Mesendoderm (in vitro differentiated cells): ENCODE results near the gene SCIN.

Experiments used
- DNase-seq: peaks from one replicate; pipeline ENCODE4 v3.0.0; 2013
- H2AK5ac ChIP-seq: 2 replicates; pipeline ENCODE4 v1.6.1; 2013; ENCODE audit warnings: low read length, inconsistent platforms
- H2BK120ac ChIP-seq: 2 replicates; pipeline ENCODE4 v1.6.1; 2013; ENCODE audit warnings: low read depth, mild to moderate bottlenecking, low read length, moderate library complexity, mixed read lengths
- H2BK15ac ChIP-seq: replicated peaks from 2 replicates; pipeline ENCODE4 v1.6.1; 2013; ENCODE audit warnings: low read depth, mild to moderate bottlenecking, moderate library complexity
- H2BK5ac ChIP-seq: 2 replicates; pipeline ENCODE4 v1.6.1; 2013; ENCODE audit warnings: low read length, inconsistent platforms
- H3K18ac ChIP-seq: 2 replicates; pipeline ENCODE4 v1.6.1; 2013; ENCODE audit warnings: mild to moderate bottlenecking, low read length, mixed read lengths
- H3K23ac ChIP-seq: one replicate; pipeline ENCODE4 v1.6.1; 2013; ENCODE audit warnings: low read length
- H3K27ac ChIP-seq: 2 replicates; pipeline ENCODE4 v1.5.1; 2013; ENCODE audit warnings: low read depth, mild to moderate bottlenecking, inconsistent platforms, low read length, moderate library complexity
- H3K27me3 ChIP-seq: 2 replicates; pipeline ENCODE4 v1.6.1; 2013; ENCODE audit warnings: low read length, control low read depth, mild to moderate bottlenecking, inconsistent platforms; ENCODE audit not compliant: insufficient read depth, poor library complexity
- H3K36me3 ChIP-seq: 2 replicates; pipeline ENCODE4 v1.6.1; 2013; ENCODE audit warnings: low read length, inconsistent platforms; ENCODE audit not compliant: control insufficient read depth, insufficient read depth
- H3K4ac ChIP-seq: one replicate; pipeline ENCODE4 v1.6.1; 2013; ENCODE audit warnings: low read depth, mild to moderate bottlenecking, low read length, moderate library complexity
- H3K4me1 ChIP-seq: 2 replicates; pipeline ENCODE4 v1.6.1; 2013; ENCODE audit warnings: low read depth, low read length, inconsistent platforms; ENCODE audit not compliant: control insufficient read depth
- H3K4me2 ChIP-seq: 2 replicates; pipeline ENCODE4 v1.6.1; 2013; ENCODE audit warnings: low read length
- H3K4me3 ChIP-seq: 2 replicates; pipeline ENCODE4 v1.5.1; 2013; ENCODE audit warnings: mild to moderate bottlenecking, low read length
- H3K56ac ChIP-seq: one replicate; pipeline ENCODE4 v1.6.1; 2013; ENCODE audit warnings: low read length
- H3K79me1 ChIP-seq: 2 replicates; pipeline ENCODE4 v1.6.1; 2013; ENCODE audit warnings: low read length, inconsistent platforms
- H3K79me2 ChIP-seq: 2 replicates; pipeline ENCODE4 v1.6.1; 2013; ENCODE audit warnings: mild to moderate bottlenecking, low read length; ENCODE audit not compliant: control insufficient read depth, insufficient read depth
- H3K9ac ChIP-seq: 2 replicates; pipeline ENCODE4 v1.6.1; 2013; ENCODE audit warnings: low read length, inconsistent platforms
- H4K5ac ChIP-seq: one replicate; pipeline ENCODE4 v1.6.1; 2013; ENCODE audit warnings: low read length
- H4K8ac ChIP-seq: one replicate; pipeline ENCODE4 v1.6.1; 2013; ENCODE audit warnings: low read depth, mild to moderate bottlenecking, control low read depth, low read length, moderate library complexity
- WGBS: extraction: QIAGEN DNeasy Blood & Tissue Kit; methylation state at CpG from one replicate; pipeline ENCODE4 v1.1.7; 2013; ENCODE audit warnings: low lambda C conversion rate, missing lambda C conversion rate; ENCODE audit not compliant: insufficient coverage; ENCODE audit errors: extremely low coverage; 5-methylcytosine and 5-hydroxymethylcytosine counted together

The SCIN gene

DNA sequence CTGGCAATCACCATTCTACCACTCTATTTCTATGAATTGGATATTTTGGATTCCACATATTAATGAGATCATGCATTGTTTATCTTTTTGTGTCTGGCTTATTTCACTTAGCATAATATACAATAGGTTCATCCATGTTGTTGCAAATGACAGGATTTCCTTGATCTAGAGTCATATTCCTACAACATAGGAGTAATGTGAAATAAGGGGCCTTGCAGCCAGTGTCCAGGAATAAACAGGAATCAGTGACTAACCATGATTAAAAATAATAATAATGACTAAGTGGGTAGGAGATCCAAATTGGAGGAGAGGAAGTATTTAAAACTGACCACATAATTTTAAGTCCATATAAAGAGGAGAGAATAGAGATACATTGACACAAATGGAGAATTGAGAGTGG is 49.9 kb downstream of the SCIN start:
- Histone ChIP-seq H3K9ac (no peak overlapping the region), H4K8ac (no peak overlapping the region), H3K18ac (no peak overlapping the region), H3K4me3 (no peak overlapping the region), H3K4me2 (no peak overlapping the region), H3K4me1 (no peaks in the 10 kb centered on the region), H3K23ac (no peak overlapping the region), H3K27me3 (no peaks in the 10 kb centered on the region), H3K27ac (no peak overlapping the region), H3K79me1 (no peaks in the 10 kb centered on the region), H2BK5ac (no peak overlapping the region), H3K4ac (no peak overlapping the region), H2BK15ac (no peak overlapping the region), H3K56ac (no peak overlapping the region), H4K5ac (no peak overlapping the region), H3K36me3 (no peaks in the 10 kb centered on the region), H3K79me2 (no peaks in the 10 kb centered on the region), H2BK120ac (no peak overlapping the region), H2AK5ac (no peak overlapping the region)
- DNase-seq, result no peak

DNA sequence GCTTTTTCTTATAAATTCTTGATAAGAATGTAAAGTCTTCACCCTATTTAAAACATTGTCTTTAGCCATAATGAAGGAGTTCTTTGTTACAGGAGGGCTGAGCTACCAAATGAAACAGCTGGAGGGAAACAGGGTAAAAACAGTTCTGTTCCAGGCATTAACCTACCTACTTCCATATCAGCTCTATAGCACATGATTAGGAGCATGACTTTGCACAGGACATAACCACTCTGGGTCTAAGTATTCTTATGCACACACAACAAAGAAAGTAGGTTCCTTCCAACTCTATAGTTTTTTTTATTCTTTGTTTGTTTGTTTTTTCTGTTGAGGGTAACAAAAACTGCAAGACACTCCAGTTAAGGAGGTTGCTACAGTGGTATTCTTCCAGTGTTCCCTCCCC is 52.7 kb downstream of the SCIN start:
- H2AK5ac ChIP-seq, result no peak overlapping the region
- H3K4me3 ChIP-seq, result no peak overlapping the region
- no peaks in the 10 kb centered on the region for H3K4me1 ChIP-seq
- no peak overlapping the region for H3K27ac ChIP-seq
- H3K27me3 ChIP-seq, result no peaks in the 10 kb centered on the region
- H2BK120ac ChIP-seq, result no peak overlapping the region
- no peak overlapping the region for H2BK5ac ChIP-seq
- H3K18ac ChIP-seq, result no peak overlapping the region
- H4K8ac ChIP-seq, result no peak overlapping the region
- H3K4ac ChIP-seq, result no peak overlapping the region
- DNase-seq, result no peak
- H3K79me1 ChIP-seq, result no peaks in the 10 kb centered on the region
- H3K79me2 ChIP-seq, result no peaks in the 10 kb centered on the region
- H3K56ac ChIP-seq, result no peak overlapping the region
- H3K4me2 ChIP-seq, result no peak overlapping the region
- H3K9ac ChIP-seq, result no peak overlapping the region
- H2BK15ac ChIP-seq, result no peak overlapping the region
- H3K36me3 ChIP-seq, result no peaks in the 10 kb centered on the region
- no peak overlapping the region for H4K5ac ChIP-seq
- H3K23ac ChIP-seq, result no peak overlapping the region

DNA sequence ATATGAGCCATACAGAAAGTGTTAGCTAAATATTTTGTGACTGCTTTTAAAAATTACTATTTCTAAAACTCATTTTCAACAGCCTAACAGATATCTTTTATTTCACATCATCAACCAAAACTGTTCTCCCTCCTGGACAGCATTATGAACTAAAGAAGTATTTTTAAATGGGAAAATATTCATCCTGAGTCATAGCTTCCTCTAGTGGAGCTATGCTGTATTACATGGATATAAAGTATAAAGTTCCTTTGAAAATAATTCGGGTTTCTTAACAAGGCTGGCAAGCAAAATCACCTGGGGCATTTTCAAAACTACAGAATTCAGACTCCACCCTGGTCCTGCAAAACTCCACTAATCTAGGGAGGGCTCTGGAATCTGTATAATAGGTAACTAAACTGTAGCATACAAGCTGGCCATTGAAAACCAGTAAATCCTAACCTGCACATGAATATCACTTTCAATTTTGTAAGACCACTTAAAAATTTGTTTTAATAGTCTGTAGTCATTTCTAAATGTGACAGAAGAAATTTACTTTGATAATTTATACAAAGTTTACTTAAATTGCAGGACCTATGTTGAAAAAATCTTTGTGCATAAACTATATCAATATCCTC is 53.5 kb downstream of the SCIN start:
- no peak overlapping the region for H3K56ac ChIP-seq
- no peak overlapping the region for H3K4me2 ChIP-seq
- H3K27ac ChIP-seq, result no peak overlapping the region
- H3K18ac ChIP-seq, result no peak overlapping the region
- H3K36me3 ChIP-seq, result no peaks in the 10 kb centered on the region
- no peak overlapping the region for H2AK5ac ChIP-seq
- H3K9ac ChIP-seq, result no peak overlapping the region
- no peak overlapping the region for H3K23ac ChIP-seq
- H2BK120ac ChIP-seq, result no peak overlapping the region
- no peak overlapping the region for H3K4ac ChIP-seq
- no peak overlapping the region for H4K5ac ChIP-seq
- H2BK5ac ChIP-seq, result no peak overlapping the region
- H4K8ac ChIP-seq, result no peak overlapping the region
- H3K27me3 ChIP-seq, result no peaks in the 10 kb centered on the region
- DNase-seq, result peak; percentile 21
- H2BK15ac ChIP-seq, result no peak overlapping the region
- no peak overlapping the region for H3K4me3 ChIP-seq
- no CpG with 5 or more reads among the region's 1 CpG for WGBS
- H3K4me1 ChIP-seq, result no peaks in the 10 kb centered on the region
- no peaks in the 10 kb centered on the region for H3K79me2 ChIP-seq
- no peaks in the 10 kb centered on the region for H3K79me1 ChIP-seq

DNA sequence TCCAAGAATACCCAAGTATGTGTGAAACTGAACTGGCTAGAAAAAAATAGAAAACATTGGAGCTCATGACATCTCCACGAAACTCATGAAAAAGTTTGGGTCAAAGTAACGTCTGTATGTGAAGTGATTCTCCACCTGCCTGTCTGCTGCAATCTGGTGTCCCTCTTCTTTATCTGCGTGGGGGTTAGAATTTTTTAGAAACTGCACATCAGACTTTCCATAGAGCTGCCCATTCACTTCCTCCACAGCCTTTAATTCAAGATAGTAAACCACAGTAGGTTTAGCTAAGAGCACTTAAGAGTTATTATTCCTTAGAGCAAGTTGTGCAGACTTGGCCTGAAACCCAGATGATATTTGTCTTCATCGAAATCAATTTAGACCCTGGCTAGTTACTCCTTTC is 55.3 kb downstream of the SCIN start:
- Histone ChIP-seq H3K9ac (no peak overlapping the region), H3K4ac (no peak overlapping the region), H2BK120ac (no peak overlapping the region), H3K18ac (no peak overlapping the region), H3K4me1 (no peaks in the 10 kb centered on the region), H3K4me3 (no peak overlapping the region), H2BK15ac (no peak overlapping the region), H4K8ac (no peak overlapping the region), H4K5ac (no peak overlapping the region), H3K4me2 (no peak overlapping the region), H3K27me3 (no peaks in the 10 kb centered on the region), H3K27ac (no peak overlapping the region), H2BK5ac (no peak overlapping the region), H3K36me3 (no peaks in the 10 kb centered on the region), H3K79me2 (no peaks in the 10 kb centered on the region), H2AK5ac (no peak overlapping the region), H3K56ac (no peak overlapping the region), H3K23ac (no peak overlapping the region), H3K79me1 (no peaks in the 10 kb centered on the region)
- DNase-seq, result no peak
- no CpG with 5 or more reads among the region's 4 CpGs for WGBS

DNA sequence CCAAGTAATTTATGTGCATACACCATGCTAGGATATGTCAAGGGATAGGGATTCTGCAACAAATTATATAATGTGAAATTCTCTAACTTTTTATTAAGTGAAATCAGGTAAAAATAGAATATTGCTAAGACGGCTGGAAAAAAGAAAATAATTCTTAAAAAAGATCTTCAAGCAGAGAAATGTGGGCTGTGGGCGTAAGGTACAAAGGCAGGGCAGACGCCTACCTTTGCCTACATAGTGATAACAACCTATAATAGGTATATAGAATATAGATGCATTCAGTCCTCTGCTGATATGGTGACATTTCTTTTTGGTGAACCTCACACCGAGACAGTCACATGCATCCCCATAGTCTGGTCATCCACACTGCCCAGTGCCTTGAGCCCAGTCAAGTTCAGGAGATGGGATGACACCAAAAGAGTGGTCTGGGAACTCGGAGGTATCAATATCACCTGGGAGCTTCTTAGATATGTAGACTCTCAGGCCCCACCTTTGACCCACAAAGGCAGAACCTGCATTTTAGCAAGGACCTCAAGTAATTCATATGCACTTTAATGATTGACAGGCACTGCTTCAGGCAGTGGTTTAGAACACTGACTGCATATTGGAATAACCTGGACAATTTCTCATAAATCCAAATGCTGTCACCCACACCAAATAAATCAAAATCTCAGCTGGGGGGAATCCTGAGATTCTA is 59.4 kb downstream of the SCIN start:
- no peak overlapping the region for H2BK5ac ChIP-seq
- no peak overlapping the region for H3K23ac ChIP-seq
- no peak overlapping the region for H3K18ac ChIP-seq
- no peak overlapping the region for H4K8ac ChIP-seq
- H2AK5ac ChIP-seq, result no peak overlapping the region
- H3K79me1 ChIP-seq, result no peaks in the 10 kb centered on the region
- no peak overlapping the region for H2BK15ac ChIP-seq
- no peak overlapping the region for H3K4me3 ChIP-seq
- WGBS, result no CpG with 5 or more reads among the region's 5 CpGs
- no peaks in the 10 kb centered on the region for H3K4me1 ChIP-seq
- H3K4me2 ChIP-seq, result no peak overlapping the region
- H2BK120ac ChIP-seq, result no peak overlapping the region
- no peaks in the 10 kb centered on the region for H3K36me3 ChIP-seq
- no peak overlapping the region for H3K9ac ChIP-seq
- H4K5ac ChIP-seq, result no peak overlapping the region
- no peak overlapping the region for H3K27ac ChIP-seq
- no peak overlapping the region for H3K56ac ChIP-seq
- no peaks in the 10 kb centered on the region for H3K79me2 ChIP-seq
- no peak for DNase-seq
- H3K27me3 ChIP-seq, result no peaks in the 10 kb centered on the region
- H3K4ac ChIP-seq, result no peak overlapping the region

DNA sequence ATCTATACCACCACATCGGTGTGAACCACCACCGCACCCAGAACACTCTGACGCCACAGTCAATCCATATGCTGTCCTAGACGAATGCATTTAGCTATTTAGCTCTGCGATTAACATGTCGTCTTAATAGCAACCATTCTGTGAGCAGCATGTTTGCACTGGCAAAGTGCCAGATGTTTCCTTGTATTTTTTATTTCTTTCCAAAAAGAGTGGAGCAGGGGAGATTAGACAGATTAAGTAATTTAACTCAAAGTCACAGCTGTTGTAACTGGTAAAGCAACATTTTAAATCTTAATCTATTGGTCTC is 59.9 kb downstream of the SCIN start:
- no peak overlapping the region for H3K23ac ChIP-seq
- no peak overlapping the region for H4K8ac ChIP-seq
- H3K27me3 ChIP-seq, result no peaks in the 10 kb centered on the region
- H2BK120ac ChIP-seq, result no peak overlapping the region
- no peak overlapping the region for H3K4me2 ChIP-seq
- H3K79me2 ChIP-seq, result no peaks in the 10 kb centered on the region
- no peak overlapping the region for H2BK5ac ChIP-seq
- no peak for DNase-seq
- no peak overlapping the region for H3K9ac ChIP-seq
- H3K18ac ChIP-seq, result no peak overlapping the region
- H3K4me1 ChIP-seq, result no peaks in the 10 kb centered on the region
- no CpG with 5 or more reads among the region's 6 CpGs for WGBS
- H3K56ac ChIP-seq, result no peak overlapping the region
- no peak overlapping the region for H3K27ac ChIP-seq
- H2BK15ac ChIP-seq, result no peak overlapping the region
- no peaks in the 10 kb centered on the region for H3K36me3 ChIP-seq
- no peaks in the 10 kb centered on the region for H3K79me1 ChIP-seq
- H3K4ac ChIP-seq, result no peak overlapping the region
- H2AK5ac ChIP-seq, result no peak overlapping the region
- H4K5ac ChIP-seq, result no peak overlapping the region
- H3K4me3 ChIP-seq, result no peak overlapping the region
